Inferior parietal cortex (tissue), 1 donor: ENCODE measurements around the gene NFU1.
"Not testable (repeated sequence)": the region's sequence is repeated elsewhere in the genome, so short reads cannot be mapped to it uniquely, and the experiment has no call there.

Experiments used
- DNase-seq: peaks from one replicate; pipeline ENCODE4 v3.0.0-alpha.2; 2016; ENCODE audit errors: extremely low spot score

Gene NFU1

GRCh38 chr2:69450735-69451416 is 13.6 kb upstream of the NFU1 start:
- no peak for DNase-seq

- DNase-seq: no peak
These were observed 12.7 kb upstream of the NFU1 start for GRCh38 chr2:69449906-69450305.

- not testable (repeated sequence) for DNase-seq
These were observed 6.4 kb upstream of the NFU1 start for GRCh38 chr2:69443673-69444072.

GRCh38 chr2:69439499-69439898 is 2.3 kb upstream of the NFU1 start:
- DNase-seq: not testable (repeated sequence)

GRCh38 chr2:69438580-69438979 is 1.3 kb upstream of the NFU1 start:
- DNase-seq: no peak

- DNase-seq: no peak
These were observed 518 bp upstream of the NFU1 start for GRCh38 chr2:69437751-69438154.

GRCh38 chr2:69436596-69436937 is 668 bp downstream of the NFU1 start:
- DNase-seq: no peak

GRCh38 chr2:69434753-69435152 is 2.5 kb downstream of the NFU1 start:
- DNase-seq: no peak

GRCh38 chr2:69429491-69430183 is 7.6 kb downstream of the NFU1 start:
- no peak for DNase-seq

GRCh38 chr2:69428981-69429380 is 8.3 kb downstream of the NFU1 start:
- DNase-seq: no peak

- no peak for DNase-seq
These were observed 12.8 kb downstream of the NFU1 start for GRCh38 chr2:69424419-69424818.

- no peak for DNase-seq
These were observed 15.0 kb downstream of the NFU1 start for GRCh38 chr2:69422198-69422597.

GRCh38 chr2:69419111-69419510 is 18.1 kb downstream of the NFU1 start:
- DNase-seq: not testable (repeated sequence)

GRCh38 chr2:69416147-69416546 is 21.1 kb downstream of the NFU1 start:
- DNase-seq: no peak

GRCh38 chr2:69411120-69411519 is 26.1 kb downstream of the NFU1 start:
- DNase-seq: no peak

GRCh38 chr2:69405306-69405705 is 31.9 kb downstream of the NFU1 start:
- no peak for DNase-seq

- no peak for DNase-seq
These were observed 37.1 kb downstream of the NFU1 start for GRCh38 chr2:69400121-69400520.

GRCh38 chr2:69397234-69397633 is 40.0 kb downstream of the NFU1 start:
- no peak for DNase-seq

GRCh38 chr2:69395866-69396265 is 41.4 kb downstream of the NFU1 start:
- DNase-seq: no peak

GRCh38 chr2:69393963-69394362 is 43.3 kb downstream of the NFU1 start:
- DNase-seq: no peak

- no peak for DNase-seq
These were observed 46.8 kb downstream of the NFU1 start for GRCh38 chr2:69390471-69390870.

- no peak for DNase-seq
These were observed 47.2 kb downstream of the NFU1 start for GRCh38 chr2:69390001-69390400.

GRCh38 chr2:69389271-69389670 is 48.0 kb downstream of the NFU1 start:
- no peak for DNase-seq
